Astrocyte (in vitro differentiated cells and primary cell): Measurements from ENCODE around the gene IBA57. TPM values are rescaled to one million over a fixed set of nuclear protein-coding genes. Genes with fewer than 3 reads are reported as not detected.
A peak's percentile ranks its signal among the peaks of the same experiment; 100 is the strongest.

Experiments used
- DNase-seq: peaks from one replicate; pipeline ENCODE4 v3.0.0-alpha.2; 2010; ENCODE audit warnings: low read depth
- FAIRE-seq: peaks from 2 replicates; lab custom pipeline; 2011; peaks lifted over from hg19 to GRCh38; lab: Jason Lieb, UNC
- H2AFZ ChIP-seq: 2 replicates; pipeline ENCODE4 v1.6.0; 2012; ENCODE audit warnings: low read depth, low read length, inconsistent platforms
- H3K27ac ChIP-seq: 2 replicates; pipeline ENCODE4 v1.5.1; 2011; ENCODE audit warnings: low read depth, low read length, inconsistent platforms
- H3K27me3 ChIP-seq: 2 replicates; pipeline ENCODE4 v1.6.0; 2011; ENCODE audit warnings: low read length, inconsistent platforms; ENCODE audit not compliant: insufficient read depth
- H3K36me3 ChIP-seq: 2 replicates; pipeline ENCODE4 v1.5.1; 2011; ENCODE audit warnings: low read length, inconsistent platforms; ENCODE audit not compliant: insufficient read depth
- H3K4me1 ChIP-seq: 2 replicates; pipeline ENCODE4 v1.5.1; 2011; ENCODE audit warnings: low read length, inconsistent platforms; ENCODE audit not compliant: insufficient read depth
- H3K4me2 ChIP-seq: 2 replicates; pipeline ENCODE4 v1.6.0; 2012; ENCODE audit warnings: low read length, inconsistent platforms
- H3K4me3 ChIP-seq: 2 replicates; pipeline ENCODE4 v1.5.1; 2011; ENCODE audit warnings: low read depth, mild to moderate bottlenecking, low read length, inconsistent platforms; ENCODE audit not compliant: insufficient read depth
- H3K79me2 ChIP-seq: 2 replicates; pipeline ENCODE4 v1.6.0; 2012; ENCODE audit warnings: mild to moderate bottlenecking, low read length, inconsistent platforms; ENCODE audit not compliant: insufficient read depth
- H3K9ac ChIP-seq: 2 replicates; pipeline ENCODE4 v1.6.0; 2012; ENCODE audit warnings: mild to moderate bottlenecking, low read length, inconsistent platforms
- H3K9me3 ChIP-seq: 2 replicates; pipeline ENCODE4 v1.5.1; 2012; ENCODE audit warnings: low read depth, mild to moderate bottlenecking, low read length, inconsistent platforms; ENCODE audit not compliant: insufficient read depth
- H4K20me1 ChIP-seq: 2 replicates; pipeline ENCODE4 v1.6.0; 2012; ENCODE audit warnings: low read length, inconsistent platforms; ENCODE audit not compliant: insufficient read depth
- H3K27ac Mint-ChIP-seq: one replicate; pipeline ENCODE4 v1.8.0; 2021; ENCODE audit warnings: mild to moderate bottlenecking, mixed read lengths; ENCODE audit not compliant: unreplicated experiment
- H3K27me3 Mint-ChIP-seq: one replicate; pipeline ENCODE4 v1.8.0; 2021; ENCODE audit warnings: low read depth, mixed read lengths; ENCODE audit not compliant: unreplicated experiment
- H3K36me3 Mint-ChIP-seq: one replicate; pipeline ENCODE4 v1.8.0; 2021; ENCODE audit warnings: low read depth, mixed read lengths; ENCODE audit not compliant: unreplicated experiment
- H3K4me1 Mint-ChIP-seq: one replicate; pipeline ENCODE4 v1.8.0; 2021; ENCODE audit warnings: low read depth, mixed read lengths; ENCODE audit not compliant: unreplicated experiment
- H3K4me3 Mint-ChIP-seq: one replicate; pipeline ENCODE4 v1.8.0; 2021; ENCODE audit warnings: mild to moderate bottlenecking, moderate library complexity, mixed read lengths; ENCODE audit not compliant: unreplicated experiment
- H3K9me3 Mint-ChIP-seq: one replicate; pipeline ENCODE4 v1.8.0; 2021; ENCODE audit warnings: mild to moderate bottlenecking, mixed read lengths; ENCODE audit not compliant: unreplicated experiment
- CTCF ChIP-seq: IDR thresholded peaks from 2 replicates; pipeline ENCODE4 v1.5.1; 2011; ENCODE audit warnings: low read depth, mild to moderate bottlenecking, inconsistent platforms, low read length, moderate library complexity; ENCODE audit not compliant: insufficient read depth
- EZH2 ChIP-seq: IDR thresholded peaks from 2 replicates; pipeline ENCODE4 v1.6.1; 2012; ENCODE audit warnings: mild to moderate bottlenecking, low read length, inconsistent platforms; ENCODE audit not compliant: insufficient read depth
- total RNA-seq: library from RNA; stranded (reverse); gene quantifications from 2 replicates; pipeline ENCODE4 v1.2.1, GENCODE V29; 2021

The IBA57 gene
- total RNA-seq, 1 donor from 2014 or later: 4.9 TPM

- Histone ChIP-seq H3K36me3 (peaks cover 6% of the 10 kb centered on the region), H3K9ac (no peak overlapping the region), H3K79me2 (peaks cover 82% of the 10 kb centered on the region), H3K4me3 (no peak overlapping the region), H4K20me1 (peaks cover 79% of the 10 kb centered on the region), H3K4me2 (no peak overlapping the region), H2AFZ (no peak overlapping the region), H3K4me1 (peaks cover 35% of the 10 kb centered on the region), H3K9me3 (no peaks in the 10 kb centered on the region), H3K27me3 (no peaks in the 10 kb centered on the region), H3K27ac (no peak overlapping the region)
- Mint-ChIP-seq H3K27me3 (no peaks in the 10 kb centered on the region), H3K4me1 (peaks cover 20% of the 10 kb centered on the region), H3K4me3 (no peak overlapping the region), H3K9me3 (no peaks in the 10 kb centered on the region), H3K27ac (peak overlapping the region; percentile 41), H3K36me3 (peaks cover 3% of the 10 kb centered on the region)
- FAIRE-seq: no peak
- TF ChIP-seq EZH2 (no peak), CTCF (no peak)
- DNase-seq: no peak
These were observed 19.9 kb upstream of the IBA57 start for GRCh38 chr1:228145463-228146416.

GRCh38 chr1:228146417-228147150 lies 19.0 kb upstream of the IBA57 start:
- TF ChIP-seq CTCF (no peak), EZH2 (no peak)
- H3K4me3 ChIP-seq: no peak overlapping the region
- peaks cover 3% of the 10 kb centered on the region for H3K36me3 Mint-ChIP-seq
- peaks cover 35% of the 10 kb centered on the region for H3K4me1 ChIP-seq
- H3K9ac ChIP-seq: no peak overlapping the region
- H3K9me3 Mint-ChIP-seq: no peaks in the 10 kb centered on the region
- FAIRE-seq (no peak), DNase-seq (no peak)
- peaks cover 73% of the 10 kb centered on the region for H3K79me2 ChIP-seq
- peaks cover 22% of the 10 kb centered on the region for H3K4me1 Mint-ChIP-seq
- no peak overlapping the region for H3K27ac ChIP-seq
- H3K27ac Mint-ChIP-seq: no peak overlapping the region
- H3K27me3 Mint-ChIP-seq: no peaks in the 10 kb centered on the region
- no peak overlapping the region for H3K4me3 Mint-ChIP-seq
- H3K4me2 ChIP-seq: no peak overlapping the region
- no peaks in the 10 kb centered on the region for H3K27me3 ChIP-seq
- H3K36me3 ChIP-seq: peaks cover 6% of the 10 kb centered on the region
- no peak overlapping the region for H2AFZ ChIP-seq
- peaks cover 79% of the 10 kb centered on the region for H4K20me1 ChIP-seq
- H3K9me3 ChIP-seq: no peaks in the 10 kb centered on the region
